Skeletal muscle cell (primary cell): ENCODE data around the gene PDHX.
"Not testable (repeated sequence)": the region's sequence is repeated elsewhere in the genome, so short reads cannot be mapped to it uniquely, and the experiment has no call there.

Experiments used
- DNase-seq: peaks from one replicate; pipeline ENCODE4 v3.0.0-alpha.2; 2010; ENCODE audit warnings: low read depth
- H3K4me3 ChIP-seq: 2 replicates; pipeline ENCODE4 v1.5.1; 2011; ENCODE audit warnings: low read depth, mild to moderate bottlenecking, control low read depth, low read length, moderate library complexity

The PDHX gene

GRCh38 chr11:35011389-35011788, 95.0 kb downstream of the PDHX start:
- no peak overlapping the region for H3K4me3 ChIP-seq
- no peak for DNase-seq

- no peak overlapping the region for H3K4me3 ChIP-seq
- DNase-seq: no peak
Observed at GRCh38 chr11:35011944-35012343, 95.5 kb downstream of the PDHX start.

GRCh38 chr11:35012467-35013191, 96.2 kb downstream of the PDHX start:
- no peak overlapping the region for H3K4me3 ChIP-seq
- no peak for DNase-seq

DNA sequence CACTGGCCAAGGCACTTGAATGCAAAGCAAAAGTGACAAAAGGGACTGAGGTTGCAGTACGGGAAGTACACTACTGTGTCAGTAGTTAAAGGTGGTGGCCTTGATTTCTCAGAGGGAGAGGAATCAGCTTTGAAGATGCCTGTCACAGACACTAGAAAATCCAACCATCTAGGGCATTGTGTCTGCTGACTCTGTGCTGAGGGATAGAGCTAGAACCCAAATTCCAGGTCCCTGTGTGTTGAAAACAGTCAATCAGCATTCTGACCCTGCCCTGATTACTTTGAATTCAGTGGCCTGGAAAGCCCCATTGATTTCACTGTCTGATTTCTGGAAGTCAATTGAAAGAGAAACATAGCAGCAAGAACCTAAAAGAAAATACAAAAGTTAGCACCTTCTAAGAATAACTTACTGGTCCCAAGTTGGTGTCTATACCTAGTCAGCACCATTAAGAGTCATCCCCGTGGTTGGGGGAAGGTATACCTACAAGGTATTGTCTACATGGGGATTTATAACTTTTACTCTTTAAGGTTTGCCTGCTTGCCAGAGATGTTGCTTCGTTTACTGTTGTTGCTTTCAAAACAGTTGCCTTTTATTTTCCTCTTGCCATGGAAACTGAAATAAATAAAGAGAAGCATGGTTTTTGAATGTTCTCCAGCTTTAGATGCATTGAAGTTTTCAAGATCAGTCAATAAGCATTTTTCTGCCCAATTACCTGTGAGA, 97.3 kb downstream of the PDHX start:
- no peak for DNase-seq
- H3K4me3 ChIP-seq: no peak overlapping the region

DNA sequence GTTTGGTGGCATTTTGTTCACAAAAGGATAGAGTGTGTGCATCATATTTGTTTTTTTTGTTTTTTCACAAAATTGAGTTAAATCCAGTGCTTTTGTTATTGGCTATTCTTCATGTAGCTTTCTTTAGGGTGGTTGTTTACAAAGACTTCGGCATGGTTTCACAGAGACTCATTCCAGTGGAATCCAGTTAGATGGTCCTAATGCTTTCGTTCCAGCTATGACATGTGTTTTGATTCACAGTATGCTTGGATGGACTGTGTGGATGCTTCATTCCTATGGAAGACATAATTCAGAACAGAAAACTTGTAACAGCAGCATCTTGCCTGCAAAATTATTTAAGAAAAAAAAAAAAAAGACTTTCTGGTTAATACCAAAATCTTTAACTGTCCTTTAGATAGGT, 97.9 kb downstream of the PDHX start:
- DNase-seq: peak; percentile 78
- no peak overlapping the region for H3K4me3 ChIP-seq

GRCh38 chr11:35015621-35016387, 99.4 kb downstream of the PDHX start:
- no peak overlapping the region for H3K4me3 ChIP-seq
- no peak for DNase-seq

GRCh38 chr11:35016916-35017315, 100.5 kb downstream of the PDHX start:
- H3K4me3 ChIP-seq: no peak overlapping the region
- no peak for DNase-seq

- no peak for DNase-seq
- no peak overlapping the region for H3K4me3 ChIP-seq
Observed at GRCh38 chr11:35017528-35018342, 101.3 kb downstream of the PDHX start.

GRCh38 chr11:35021589-35021988, 105.2 kb downstream of the PDHX start:
- DNase-seq: no peak
- no peak overlapping the region for H3K4me3 ChIP-seq

DNA sequence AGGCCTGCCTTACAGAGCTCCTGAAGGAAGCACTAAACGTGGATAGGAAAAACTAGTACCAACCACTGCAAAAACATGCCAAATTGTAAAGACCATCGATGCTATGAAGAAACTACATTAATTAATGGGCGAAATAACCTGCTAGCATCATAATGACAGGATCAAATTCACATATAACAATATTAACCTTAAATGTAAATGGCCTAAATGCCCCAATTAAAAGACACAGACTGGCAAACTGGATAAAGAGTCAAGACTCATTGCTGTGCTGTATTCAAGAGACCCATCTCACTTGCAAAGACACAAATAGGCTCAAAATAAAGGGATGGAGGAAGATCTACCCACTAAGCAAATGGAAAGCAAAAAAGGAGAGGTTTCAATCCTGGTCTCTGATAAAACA, 107.5 kb downstream of the PDHX start:
- H3K4me3 ChIP-seq, DNase-seq: not testable (repeated sequence)

GRCh38 chr11:35028007-35028406, 111.6 kb downstream of the PDHX start:
- not testable (repeated sequence) for DNase-seq, H3K4me3 ChIP-seq

- DNase-seq: peak; percentile 65
- no peak overlapping the region for H3K4me3 ChIP-seq
Observed at GRCh38 chr11:35029979-35030682, 113.7 kb downstream of the PDHX start.

DNA sequence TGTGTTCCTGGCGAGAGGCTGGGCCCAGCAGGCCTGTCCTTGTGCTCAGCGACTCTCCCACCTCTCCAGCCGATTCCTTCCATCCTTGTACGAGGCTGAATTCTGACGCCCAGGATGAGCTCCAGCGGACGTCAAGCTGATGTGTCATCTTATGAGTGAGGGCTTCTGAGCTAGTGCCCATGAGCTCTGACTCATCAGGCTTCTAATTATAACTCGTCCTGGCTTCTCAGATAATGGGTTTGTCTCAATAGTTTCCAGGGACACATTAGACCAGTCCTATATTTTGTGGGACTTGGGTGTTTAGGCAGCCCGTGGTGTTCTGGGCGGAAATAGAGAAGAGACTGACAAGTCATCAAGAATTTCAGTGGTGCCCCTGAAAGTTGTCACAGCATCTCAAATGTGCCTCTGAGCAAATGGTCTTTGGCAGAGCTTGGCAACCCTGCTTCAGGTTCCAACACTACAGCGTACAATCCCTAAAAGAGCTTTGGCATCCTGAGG, 114.3 kb downstream of the PDHX start:
- DNase-seq: peak; percentile 96
- H3K4me3 ChIP-seq: no peak overlapping the region

- H3K4me3 ChIP-seq: no peak overlapping the region
- no peak for DNase-seq
Observed at GRCh38 chr11:35031346-35031745, 114.9 kb downstream of the PDHX start.

- H3K4me3 ChIP-seq: no peak overlapping the region
- DNase-seq: no peak
Observed at GRCh38 chr11:35031867-35032266, 115.4 kb downstream of the PDHX start.

GRCh38 chr11:35033011-35033410, 116.6 kb downstream of the PDHX start:
- no peak for DNase-seq
- H3K4me3 ChIP-seq: no peak overlapping the region

- DNase-seq: no peak
Observed at GRCh38 chr11:35034401-35034800, 118.0 kb downstream of the PDHX start.

GRCh38 chr11:35035894-35036408, 119.5 kb downstream of the PDHX start:
- peak; percentile 98 for DNase-seq
- H3K4me3 ChIP-seq: no peak overlapping the region

More at GRCh38 chr11:35034401-35034800, 118.0 kb downstream of the PDHX start:
- no peak overlapping the region for H3K4me3 ChIP-seq
